Muscle of leg (tissue), 11 donors: ENCODE data around the gene WDR6. TPM values are rescaled to one million over a fixed set of nuclear protein-coding genes. Genes with fewer than 3 reads are reported as not detected.
A peak's percentile ranks its signal among the peaks of the same experiment; 100 is the strongest.
"Not testable (repeated sequence)": the region's sequence is repeated elsewhere in the genome, so short reads cannot be mapped to it uniquely, and the experiment has no call there.

Source experiments
- DNase-seq: peaks from one replicate; pipeline ENCODE4 v3.0.0; 2013
- H3K27ac ChIP-seq: one replicate; pipeline ENCODE4 v1.5.1; 2013; ENCODE audit warnings: mild to moderate bottlenecking, low read length, control low read depth
- H3K27me3 ChIP-seq: one replicate; pipeline ENCODE4 v1.6.1; 2013; ENCODE audit warnings: low read length; ENCODE audit not compliant: control insufficient read depth, insufficient read depth
- H3K36me3 ChIP-seq: one replicate; pipeline ENCODE4 v1.6.1; 2013; ENCODE audit warnings: low read length; ENCODE audit not compliant: control insufficient read depth, insufficient read depth
- H3K4me1 ChIP-seq: one replicate; pipeline ENCODE4 v1.6.1; 2013; ENCODE audit warnings: low read length; ENCODE audit not compliant: control insufficient read depth, insufficient read depth
- H3K4me3 ChIP-seq: one replicate; pipeline ENCODE4 v1.5.1; 2013; ENCODE audit warnings: low read length, control low read depth
- H3K9me3 ChIP-seq: replicated peaks from 2 replicates; pipeline ENCODE4 v1.6.1; 2013; ENCODE audit warnings: low read depth, low read length; ENCODE audit not compliant: control insufficient read depth
- WGBS: methylation state at CpG from one replicate; pipeline ENCODE4 v1.1.5; 2013; ENCODE audit warnings: missing lambda C conversion rate; ENCODE audit not compliant: insufficient coverage; 5-methylcytosine and 5-hydroxymethylcytosine counted together
- polyA plus RNA-seq, 8 donors: library from polyadenylated mRNA; unstranded; fragments of 120-200 nt; gene quantifications; one replicate each; pipeline versions ENCODE4 v1.2.1 to v1.2.3, GENCODE V29; 2013; ENCODE audit warnings: inconsistent platforms in 1 of 8, low replicate concordance in 1 of 8; ENCODE audit not compliant: insufficient read length in 8 of 8, insufficient read depth in 1 of 8
- total RNA-seq: library from RNA; stranded (reverse); fragments of 120-200 nt; gene quantifications from one replicate; pipeline ENCODE4 v1.2.4, GENCODE V29; 2013

The WDR6 gene
- total and polyA plus RNA-seq, 9 donors: 79.4 to 139 (median 112) TPM

DNA sequence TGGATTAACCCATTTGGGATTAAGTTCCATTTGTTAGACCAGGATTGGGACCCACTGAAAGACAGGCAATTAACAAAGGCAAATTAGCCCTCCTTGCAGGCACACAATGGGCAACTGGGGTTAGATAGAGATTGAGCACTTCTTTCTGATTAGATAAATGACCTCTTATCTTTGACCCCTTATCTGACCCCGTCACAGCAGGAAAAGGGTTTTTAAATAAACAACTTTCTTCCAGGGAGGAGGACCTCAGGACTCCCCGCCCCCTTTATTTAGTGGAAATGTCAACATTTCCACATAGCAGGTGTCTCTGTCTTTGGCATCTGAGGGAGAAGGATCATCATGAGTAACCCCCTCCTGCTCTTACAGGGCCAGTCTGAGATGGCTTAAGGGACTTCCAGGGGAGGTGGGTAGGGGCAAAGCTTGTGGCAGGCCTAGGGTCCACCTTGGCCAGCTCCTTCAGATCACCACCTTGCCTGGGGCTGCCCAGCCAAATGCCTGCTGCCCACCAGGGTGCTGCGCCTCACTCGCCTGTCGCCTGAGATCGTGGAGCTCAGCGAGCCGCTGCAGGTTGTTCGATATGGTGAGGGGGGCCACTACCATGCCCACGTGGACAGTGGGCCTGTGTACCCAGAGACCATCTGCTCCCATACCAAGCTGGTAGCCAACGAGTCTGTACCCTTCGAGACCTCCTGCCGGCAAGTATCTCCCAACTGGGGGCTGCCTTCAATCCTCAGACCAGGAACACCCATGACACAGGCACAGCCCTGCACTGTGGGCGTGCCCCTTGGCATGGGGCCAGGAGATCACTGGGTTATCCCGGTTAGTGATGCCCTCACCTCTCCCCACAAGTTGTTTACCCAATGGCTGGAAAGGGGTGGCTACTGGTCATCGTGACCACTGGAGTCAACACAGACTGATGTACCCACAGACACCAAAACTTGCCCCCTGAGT lies 2.6 kb upstream of the WDR6 start:
- H3K9me3 ChIP-seq: no peaks in the 10 kb centered on the region
- H3K4me3 ChIP-seq: no peak overlapping the region
- no peak overlapping the region for H3K27ac ChIP-seq
- WGBS: 87% methylated on average over 14 of the region's 16 CpGs
- H3K36me3 ChIP-seq: no peaks in the 10 kb centered on the region
- H3K27me3 ChIP-seq: no peaks in the 10 kb centered on the region
- peak; percentile 31 for DNase-seq
- H3K4me1 ChIP-seq: peaks cover 20% of the 10 kb centered on the region

DNA sequence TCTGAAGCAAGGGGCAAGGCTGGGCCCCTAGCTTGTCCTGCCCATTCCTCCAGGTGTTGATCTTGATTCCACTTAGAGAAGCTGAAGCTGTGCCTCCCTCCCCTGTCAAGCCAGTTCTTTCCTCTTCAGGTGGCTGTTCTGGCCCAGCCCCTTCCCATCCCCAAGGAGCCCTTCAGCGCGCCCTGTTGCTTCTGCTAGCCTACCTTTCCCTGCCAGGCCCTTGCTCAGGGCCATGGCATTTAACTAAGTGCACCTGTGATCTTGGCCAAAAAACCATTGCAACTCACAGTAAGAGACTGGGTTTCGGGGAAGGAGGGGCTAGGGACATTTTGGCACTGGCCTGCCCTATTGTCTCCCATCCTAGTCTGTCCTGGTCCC lies 1.9 kb upstream of the WDR6 start:
- no peak overlapping the region for H3K4me3 ChIP-seq
- no peaks in the 10 kb centered on the region for H3K27me3 ChIP-seq
- no peak overlapping the region for H3K27ac ChIP-seq
- DNase-seq: no peak
- WGBS: 97% methylated on average over 3 of the region's 3 CpGs
- H3K36me3 ChIP-seq: no peaks in the 10 kb centered on the region
- no peaks in the 10 kb centered on the region for H3K9me3 ChIP-seq
- H3K4me1 ChIP-seq: peaks cover 20% of the 10 kb centered on the region

DNA sequence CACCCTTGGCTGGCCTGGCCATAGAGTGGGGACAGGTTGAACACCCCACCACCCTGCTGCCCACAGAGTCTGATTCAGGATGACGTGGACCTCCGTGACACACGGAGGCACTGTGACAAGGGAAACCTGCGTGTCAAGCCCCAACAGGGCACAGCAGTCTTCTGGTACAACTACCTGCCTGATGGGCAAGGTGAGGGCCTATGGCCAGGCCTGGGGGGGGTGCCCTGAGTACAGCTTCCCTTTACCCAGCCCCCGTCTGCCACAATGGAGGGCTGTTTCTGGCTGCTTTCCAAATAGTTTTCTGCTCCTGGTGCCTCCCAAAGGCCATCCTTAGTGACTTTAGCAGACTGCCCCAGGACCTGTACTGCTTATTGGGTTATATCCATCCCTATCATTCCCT lies 1.2 kb upstream of the WDR6 start:
- Histone ChIP-seq H3K36me3 (no peaks in the 10 kb centered on the region), H3K9me3 (no peaks in the 10 kb centered on the region), H3K27ac (peak overlapping the region; percentile 99), H3K4me1 (peaks cover 20% of the 10 kb centered on the region), H3K27me3 (no peaks in the 10 kb centered on the region), H3K4me3 (peak overlapping the region; percentile 97)
- peak; percentile 33 for DNase-seq
- WGBS: 92% methylated on average over 4 of the region's 5 CpGs

DNA sequence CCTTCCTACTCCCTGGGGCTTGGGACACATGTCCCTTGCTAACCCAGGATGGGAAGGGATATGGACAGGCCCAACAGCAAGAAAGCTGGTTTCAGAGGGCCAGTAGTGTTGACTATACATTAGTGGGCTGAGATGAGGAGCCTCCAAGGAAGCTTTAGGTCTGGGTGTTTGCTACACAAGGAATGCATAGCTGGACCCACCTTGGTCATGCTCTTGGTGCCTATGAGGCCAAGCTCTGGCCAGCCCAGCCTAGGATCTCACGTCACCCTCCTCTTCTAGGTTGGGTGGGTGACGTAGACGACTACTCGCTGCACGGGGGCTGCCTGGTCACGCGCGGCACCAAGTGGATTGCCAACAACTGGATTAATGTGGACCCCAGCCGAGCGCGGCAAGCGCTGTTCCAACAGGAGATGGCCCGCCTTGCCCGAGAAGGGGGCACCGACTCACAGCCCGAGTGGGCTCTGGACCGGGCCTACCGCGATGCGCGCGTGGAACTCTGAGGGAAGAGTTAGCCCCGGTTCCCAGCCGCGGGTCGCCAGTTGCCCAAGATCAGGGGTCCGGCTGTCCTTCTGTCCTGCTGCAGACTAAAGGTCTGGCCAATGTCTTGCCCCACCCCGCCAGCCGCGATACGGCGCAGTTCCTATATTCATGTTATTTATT lies 653 bp upstream of the WDR6 start:
- peak; percentile 64 for DNase-seq
- H3K27ac ChIP-seq: peak overlapping the region; percentile 99
- 2% methylated on average over 21 of the region's 32 CpGs for whole genome bisulfite sequencing
- no peaks in the 10 kb centered on the region for H3K9me3 ChIP-seq
- H3K4me3 ChIP-seq: peak overlapping the region; percentile 97
- H3K36me3 ChIP-seq: peaks cover 2% of the 10 kb centered on the region
- no peaks in the 10 kb centered on the region for H3K27me3 ChIP-seq
- peaks cover 21% of the 10 kb centered on the region for H3K4me1 ChIP-seq

DNA sequence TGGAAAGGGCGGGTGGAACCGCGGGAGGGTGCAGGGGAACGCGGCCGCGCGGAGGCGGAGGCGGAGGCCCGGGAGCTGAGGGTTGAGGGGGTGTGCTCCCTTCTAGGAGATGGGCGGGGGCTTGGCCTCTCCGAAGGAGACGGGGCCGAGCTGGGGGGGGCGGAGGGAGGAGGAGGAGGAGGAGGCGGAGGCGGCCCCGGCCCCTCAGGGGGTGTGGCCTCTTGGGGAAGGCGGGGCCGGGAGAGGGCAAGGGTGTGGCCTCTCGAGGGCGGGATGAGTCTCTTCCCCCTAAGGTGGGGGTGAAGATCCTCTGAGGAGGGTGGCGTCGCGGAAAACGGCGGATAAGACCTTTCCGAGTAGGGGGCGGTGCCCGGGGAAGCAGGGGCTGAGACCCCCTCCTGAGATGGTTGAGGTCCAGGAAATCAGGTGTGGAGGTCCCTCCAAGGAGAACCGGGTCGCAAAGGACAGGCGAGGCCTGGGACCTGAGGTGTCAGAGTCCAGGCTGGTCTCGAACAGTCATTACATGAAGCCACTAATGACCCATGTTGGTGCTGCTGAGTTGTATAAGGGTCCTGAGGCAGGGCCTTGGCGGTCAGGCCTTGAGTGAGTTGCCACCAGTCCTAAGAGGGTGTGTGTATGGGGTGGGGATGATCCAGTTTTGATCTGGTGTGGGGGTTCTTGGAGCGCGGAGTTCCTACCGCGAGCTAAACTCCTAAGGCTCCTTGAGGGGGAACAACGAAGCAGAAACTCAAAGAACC lies 759 bp downstream of the WDR6 start:
- Histone ChIP-seq H3K4me3 (peak overlapping the region; percentile 97), H3K36me3 (peaks cover 13% of the 10 kb centered on the region), H3K27ac (peak overlapping the region; percentile 99), H3K27me3 (no peaks in the 10 kb centered on the region), H3K9me3 (no peaks in the 10 kb centered on the region), H3K4me1 (peaks cover 32% of the 10 kb centered on the region)
- peak; percentile 95 for DNase-seq
- 20% methylated on average over 29 of the region's 41 CpGs for WGBS

DNA sequence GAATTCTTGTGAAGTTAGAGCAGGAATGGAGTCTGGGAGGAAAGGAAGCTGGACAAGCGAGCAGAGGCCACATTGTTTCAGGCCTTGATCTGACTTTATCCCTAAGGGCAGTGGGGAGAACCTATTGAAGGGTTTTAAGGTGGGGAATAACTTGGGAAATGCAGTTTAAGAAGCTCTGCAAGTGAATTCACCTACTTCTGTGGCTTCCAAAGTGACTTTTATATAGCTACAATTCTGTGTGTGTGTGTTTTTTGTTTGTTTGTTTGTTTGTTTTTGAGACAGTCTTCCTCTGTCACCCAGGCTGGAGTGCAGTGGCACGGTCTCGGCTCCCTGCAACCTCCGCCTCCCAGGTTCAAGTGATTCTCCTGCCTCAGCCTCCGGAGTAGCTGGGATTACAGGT lies 1.4 kb downstream of the WDR6 start:
- peaks cover 38% of the 10 kb centered on the region for H3K4me1 ChIP-seq
- not testable (repeated sequence) for H3K9me3 ChIP-seq, H3K27me3 ChIP-seq, DNase-seq
- peak overlapping the region; percentile 97 for H3K4me3 ChIP-seq
- H3K36me3 ChIP-seq: peaks cover 20% of the 10 kb centered on the region
- peak overlapping the region; percentile 99 for H3K27ac ChIP-seq
- 50% methylated on average over 1 of the region's 5 CpGs for WGBS

DNA sequence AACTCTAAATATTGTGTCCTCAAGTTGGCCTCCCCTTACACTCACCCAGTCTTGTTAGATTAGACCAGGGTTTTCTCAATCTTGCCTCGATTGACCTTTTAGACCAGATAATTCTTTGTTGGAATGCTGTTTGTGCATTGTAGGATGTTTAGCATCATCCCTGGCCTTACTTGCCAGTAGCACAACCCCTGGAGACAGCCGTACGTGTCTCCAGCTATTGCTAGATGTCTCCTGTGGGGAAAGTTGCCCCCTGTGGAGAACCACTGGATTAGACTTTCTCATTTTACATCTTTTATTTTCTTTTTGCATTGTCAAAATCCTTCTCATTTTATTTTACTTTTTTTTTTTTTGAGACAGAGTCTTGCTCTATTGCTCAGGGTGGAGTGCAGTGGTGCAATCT lies 2.2 kb downstream of the WDR6 start:
- H3K4me3 ChIP-seq: no peak overlapping the region
- WGBS: no CpG with 5 or more reads among the region's 3 CpGs
- no peak overlapping the region for H3K27ac ChIP-seq
- H3K27me3 ChIP-seq: no peaks in the 10 kb centered on the region
- no peaks in the 10 kb centered on the region for H3K9me3 ChIP-seq
- peaks cover 44% of the 10 kb centered on the region for H3K4me1 ChIP-seq
- peaks cover 28% of the 10 kb centered on the region for H3K36me3 ChIP-seq
- DNase-seq: no peak

DNA sequence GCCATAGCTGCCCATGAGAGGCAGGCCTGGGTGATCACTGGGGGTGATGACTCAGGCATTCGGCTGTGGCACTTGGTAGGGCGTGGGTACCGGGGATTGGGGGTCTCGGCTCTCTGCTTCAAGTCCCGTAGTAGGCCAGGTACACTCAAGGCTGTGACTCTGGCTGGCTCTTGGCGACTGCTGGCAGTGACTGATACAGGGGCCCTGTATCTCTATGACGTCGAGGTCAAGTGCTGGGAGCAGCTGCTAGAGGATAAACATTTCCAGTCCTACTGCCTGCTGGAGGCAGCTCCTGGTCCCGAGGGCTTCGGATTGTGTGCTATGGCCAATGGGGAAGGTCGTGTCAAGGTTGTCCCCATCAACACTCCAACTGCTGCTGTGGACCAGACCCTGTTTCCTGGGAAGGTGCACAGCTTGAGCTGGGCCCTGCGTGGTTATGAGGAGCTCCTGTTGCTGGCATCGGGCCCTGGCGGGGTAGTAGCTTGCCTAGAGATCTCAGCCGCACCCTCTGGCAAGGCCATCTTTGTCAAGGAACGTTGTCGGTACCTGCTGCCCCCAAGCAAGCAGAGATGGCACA lies 5.3 kb downstream of the WDR6 start:
- Histone ChIP-seq H3K36me3 (peaks cover 52% of the 10 kb centered on the region), H3K4me1 (peaks cover 40% of the 10 kb centered on the region), H3K4me3 (no peak overlapping the region), H3K27ac (peak overlapping the region; percentile 74), H3K9me3 (no peaks in the 10 kb centered on the region), H3K27me3 (no peaks in the 10 kb centered on the region)
- WGBS: 81% methylated on average over 15 of the region's 17 CpGs
- peak; percentile 26 for DNase-seq

DNA sequence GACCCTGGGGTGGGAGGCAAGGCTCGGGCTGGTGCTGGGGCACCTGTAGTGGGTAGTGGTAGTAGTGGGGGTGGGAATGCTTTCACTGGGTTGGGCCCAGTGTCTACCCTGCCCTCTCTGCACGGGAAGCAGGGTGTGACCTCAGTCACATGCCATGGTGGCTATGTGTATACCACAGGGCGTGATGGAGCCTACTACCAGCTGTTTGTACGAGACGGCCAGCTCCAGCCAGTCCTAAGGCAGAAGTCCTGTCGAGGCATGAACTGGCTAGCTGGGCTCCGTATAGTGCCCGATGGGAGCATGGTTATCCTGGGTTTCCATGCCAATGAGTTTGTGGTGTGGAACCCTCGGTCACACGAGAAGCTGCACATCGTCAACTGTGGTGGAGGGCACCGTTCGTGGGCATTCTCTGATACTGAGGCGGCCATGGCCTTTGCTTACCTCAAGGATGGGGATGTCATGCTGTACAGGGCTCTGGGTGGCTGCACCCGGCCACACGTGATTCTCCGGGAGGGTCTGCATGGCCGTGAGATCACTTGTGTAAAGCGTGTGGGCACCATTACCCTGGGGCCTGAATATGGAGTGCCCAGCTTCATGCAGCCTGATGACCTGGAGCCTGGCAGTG lies 6.0 kb downstream of the WDR6 start:
- Histone ChIP-seq H3K4me3 (no peak overlapping the region), H3K27ac (peak overlapping the region; percentile 40), H3K36me3 (peaks cover 52% of the 10 kb centered on the region), H3K4me1 (peaks cover 39% of the 10 kb centered on the region), H3K9me3 (no peaks in the 10 kb centered on the region), H3K27me3 (no peaks in the 10 kb centered on the region)
- WGBS: 84% methylated on average over 18 of the region's 19 CpGs
- peak; percentile 10 for DNase-seq
